ENCODE data around the gene PPM1L.
"Not testable (repeated sequence)": the region's sequence is repeated elsewhere in the genome, so short reads cannot be mapped to it uniquely, and the experiment has no call there.

PPM1L gene

DNA sequence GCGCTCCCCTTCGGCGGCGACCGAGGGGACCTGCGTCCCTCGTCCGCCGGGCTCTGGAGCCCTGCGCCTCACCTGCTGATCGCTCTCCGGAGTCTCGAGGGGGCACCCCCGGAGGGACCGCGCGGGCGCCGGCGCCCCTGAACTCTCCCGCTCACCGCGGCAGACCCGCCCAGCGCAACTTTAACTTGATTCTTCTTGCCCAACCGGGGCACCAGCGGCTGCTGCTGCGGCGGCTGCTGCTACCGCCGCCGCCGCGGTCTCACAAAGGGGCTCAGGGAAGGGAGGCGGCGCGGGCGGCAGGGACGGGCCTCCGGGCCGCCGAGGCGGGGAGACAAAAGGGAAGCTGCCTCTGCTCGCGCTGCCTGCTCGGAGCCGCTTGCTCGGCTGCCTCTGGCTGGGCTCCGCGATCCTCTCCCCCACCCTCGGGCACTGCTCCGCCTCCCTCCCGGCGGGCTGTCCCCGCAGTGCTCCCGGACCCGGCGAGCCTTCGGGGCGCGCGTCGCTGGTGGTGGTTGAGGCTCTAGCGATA, at the start of gene PPM1L:
Gene PPM1L, plus strand, starts transcription at position 456 of the 529 bp plus-strand sequence.
- peak; percentile 74 for DNase-seq

DNA sequence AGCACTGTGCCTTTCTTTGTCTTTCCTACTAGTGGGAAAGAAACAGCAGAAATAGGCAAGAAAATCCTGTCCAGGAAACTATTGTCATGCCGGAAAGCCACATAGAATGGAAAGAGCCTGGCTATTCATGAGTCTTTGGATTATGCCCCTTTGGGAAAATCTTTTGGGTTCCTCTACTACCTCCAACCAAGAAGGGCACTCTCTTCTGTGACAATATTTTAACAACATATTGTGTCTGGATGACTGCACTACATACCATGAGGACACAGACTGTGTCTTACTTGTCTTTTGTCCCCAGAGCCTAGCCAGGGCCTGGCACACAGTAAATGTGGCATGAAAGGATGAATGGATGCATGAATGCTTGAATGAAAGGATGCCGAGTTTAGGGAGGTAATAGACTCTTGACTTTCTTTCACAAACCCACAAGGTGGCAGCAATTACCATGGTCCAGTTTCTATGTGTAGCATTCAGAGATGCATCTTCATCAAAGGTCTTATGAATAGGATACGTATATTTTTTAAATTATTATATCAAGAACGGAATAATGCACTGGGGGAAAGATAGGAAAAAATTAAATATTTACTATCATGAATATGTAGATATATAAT, 48.7 kb upstream of the PPM1L start:
- peak; percentile 39 for DNase-seq

DNA sequence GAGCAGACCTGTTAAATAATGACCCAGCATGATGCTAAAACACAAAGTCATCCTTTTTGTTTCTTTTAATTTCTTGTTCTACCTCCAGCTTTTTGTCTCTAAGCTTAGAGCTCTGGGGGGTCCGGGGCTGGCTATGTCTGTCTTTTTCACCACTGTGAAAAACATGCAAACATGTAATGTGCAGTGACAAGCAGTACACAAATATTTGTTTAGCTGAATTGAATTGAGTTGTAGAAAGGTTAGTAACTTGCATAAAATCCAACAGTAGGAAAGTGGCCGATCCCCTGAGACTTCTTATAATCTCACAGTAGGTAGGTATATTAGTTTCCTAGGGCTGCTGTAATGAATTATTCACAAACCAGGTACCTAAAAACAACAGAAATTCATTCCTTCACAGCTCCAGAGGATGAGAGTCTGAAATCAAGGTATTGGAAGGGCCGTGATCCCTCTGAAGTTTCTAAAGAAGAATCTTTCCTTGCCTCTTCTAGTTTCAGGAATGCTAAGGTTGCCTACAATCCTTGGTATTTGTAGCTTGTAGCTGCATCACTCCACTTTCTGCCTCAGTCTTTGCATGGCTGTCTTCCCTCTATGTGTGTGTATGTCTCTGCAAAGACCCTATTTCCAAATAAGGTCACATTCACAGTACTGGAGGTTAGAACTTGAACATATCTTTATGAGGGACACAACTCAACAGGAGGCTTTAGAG, 46.4 kb upstream of the PPM1L start:
- no peak for DNase-seq

DNA sequence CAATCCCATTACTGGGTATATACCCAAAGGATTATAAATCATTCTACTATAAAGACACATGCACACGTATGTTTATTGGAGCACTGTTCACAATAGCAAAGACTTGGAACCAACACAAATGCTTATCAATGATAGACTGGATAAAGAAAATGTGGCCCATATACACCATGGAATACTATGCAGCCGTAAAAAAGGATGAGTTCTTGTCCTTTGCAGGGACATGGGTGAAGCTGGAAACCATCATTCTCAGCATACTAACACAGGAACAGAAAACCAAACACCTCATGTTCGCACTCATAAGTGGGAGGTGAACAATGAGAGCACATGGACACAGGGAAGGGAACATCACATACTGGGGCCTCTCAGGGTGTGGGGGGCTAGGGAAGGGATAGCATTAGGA, 42.9 kb upstream of the PPM1L start:
- DNase-seq: not testable (repeated sequence)

DNA sequence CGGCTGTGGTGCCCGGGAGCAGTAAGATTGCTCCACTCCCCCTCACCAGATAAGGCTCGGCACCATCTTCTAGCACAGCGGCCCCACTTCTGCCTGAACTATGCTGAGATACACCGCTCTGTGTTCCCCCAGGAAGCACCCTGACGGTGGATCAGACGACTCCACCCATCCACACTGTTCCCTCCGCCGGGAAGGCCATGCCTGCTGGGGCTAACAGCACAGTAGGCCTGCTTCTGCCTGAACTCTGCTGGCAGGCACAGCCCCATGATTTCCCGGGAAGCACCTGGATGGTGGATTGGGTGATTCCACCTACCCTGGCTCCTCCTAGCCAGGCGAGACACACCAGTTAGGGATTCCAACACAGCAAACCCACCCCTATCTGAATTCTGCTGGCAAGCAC, 36.3 kb upstream of the PPM1L start:
- no peak for DNase-seq

DNA sequence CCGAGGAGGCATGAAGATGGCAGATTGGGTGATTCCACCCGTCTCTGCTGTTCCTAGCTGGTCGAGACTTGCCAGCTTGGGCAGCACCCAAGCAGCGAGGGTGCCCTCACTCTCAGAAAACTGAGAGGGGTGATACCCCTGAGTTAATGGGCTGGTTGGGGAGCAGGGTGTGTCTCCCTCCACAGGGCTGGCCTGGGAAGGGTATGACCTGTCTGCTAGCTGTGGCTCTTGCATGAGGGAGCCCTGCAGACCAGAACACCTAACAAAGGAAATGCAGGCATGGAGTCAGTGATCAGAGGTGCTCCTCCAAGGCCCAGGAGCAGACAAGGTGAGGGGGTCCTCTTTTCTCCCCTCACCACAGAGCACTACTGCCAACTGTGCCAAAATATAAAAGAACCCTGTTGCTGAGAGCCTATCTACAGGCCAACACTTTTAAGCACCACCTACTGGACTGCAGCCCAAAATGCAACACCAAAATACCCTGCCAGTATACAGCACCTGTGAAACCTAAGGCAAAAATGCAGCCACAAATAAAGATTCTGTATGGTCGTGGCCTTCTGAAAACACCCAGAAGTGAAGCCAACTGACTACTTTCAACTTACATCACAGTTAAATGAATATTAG, 35.8 kb upstream of the PPM1L start:
- no peak for DNase-seq

DNA sequence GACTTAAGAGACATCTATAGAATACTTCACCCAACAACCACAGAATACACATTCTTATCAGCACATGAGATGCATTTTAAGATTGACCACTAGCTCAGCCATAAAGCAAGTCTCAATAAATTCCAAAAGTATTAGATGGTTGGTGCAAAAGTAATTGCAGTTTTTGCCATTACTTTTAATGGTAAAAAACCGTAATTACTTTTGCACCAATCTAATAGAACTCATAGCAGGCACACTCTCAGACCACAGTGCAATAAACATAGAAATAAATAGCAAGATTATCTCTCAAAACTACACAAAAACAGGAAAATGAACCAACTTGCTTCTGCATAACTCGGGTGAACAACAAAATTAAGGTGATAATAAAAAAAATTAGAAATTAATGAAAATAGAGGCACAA, 33.7 kb upstream of the PPM1L start:
- DNase-seq: no peak

DNA sequence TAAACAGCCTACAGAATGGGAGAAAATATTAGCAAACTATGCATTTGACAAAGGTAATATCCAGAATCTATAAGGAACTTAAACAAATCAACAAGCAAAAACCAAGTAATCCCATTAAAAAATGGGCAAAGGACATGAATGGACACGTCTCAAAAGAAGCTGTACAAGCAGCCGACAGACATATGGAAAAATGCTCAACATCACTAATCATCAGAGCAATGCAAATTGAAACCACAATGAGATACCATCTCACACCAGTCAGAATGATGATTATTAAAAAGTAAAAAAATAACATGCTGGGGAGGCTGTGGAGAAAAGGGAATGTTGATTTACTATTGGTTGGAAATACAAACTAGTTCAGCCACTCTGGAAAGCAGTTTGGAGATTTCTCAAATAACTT, 30.7 kb upstream of the PPM1L start:
- DNase-seq: no peak

DNA sequence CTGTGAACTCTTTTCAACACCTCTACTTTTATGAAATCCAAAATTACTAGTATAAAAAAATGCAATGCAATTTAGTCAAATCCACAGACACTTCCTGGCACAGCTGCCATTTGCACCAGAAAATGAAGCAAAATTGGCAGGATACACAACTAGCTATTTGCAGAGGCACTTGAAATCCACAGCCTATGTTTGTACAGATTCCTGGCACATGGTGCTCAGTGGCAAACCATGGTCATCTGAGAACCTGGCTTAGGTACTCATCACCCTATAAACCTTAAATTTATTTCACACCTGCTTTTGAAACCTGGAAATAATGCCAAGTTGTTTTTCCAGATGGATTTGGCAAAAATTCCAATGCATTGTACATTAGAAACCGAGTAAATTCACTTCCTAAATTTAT, 20.2 kb upstream of the PPM1L start:
- DNase-seq: peak; percentile 39

DNA sequence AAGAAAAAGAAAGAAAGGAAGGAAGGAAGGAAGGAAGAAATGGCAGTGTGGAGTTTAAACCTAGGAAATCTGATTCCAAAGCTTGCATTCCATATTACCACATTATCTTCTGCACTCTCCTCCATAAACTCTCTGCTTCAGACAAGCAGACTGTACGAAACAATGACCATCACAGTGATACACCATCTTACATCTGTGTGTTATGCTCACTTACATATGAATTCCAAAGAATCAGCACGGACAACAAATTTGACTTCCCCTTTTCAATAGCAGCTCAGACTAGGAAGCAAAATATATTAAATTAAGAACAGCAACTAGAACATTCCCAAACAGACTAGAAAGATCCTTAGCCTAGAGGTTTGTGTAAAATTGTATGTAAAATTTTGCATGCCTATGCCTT, 18.0 kb upstream of the PPM1L start:
- DNase-seq: no peak

DNA sequence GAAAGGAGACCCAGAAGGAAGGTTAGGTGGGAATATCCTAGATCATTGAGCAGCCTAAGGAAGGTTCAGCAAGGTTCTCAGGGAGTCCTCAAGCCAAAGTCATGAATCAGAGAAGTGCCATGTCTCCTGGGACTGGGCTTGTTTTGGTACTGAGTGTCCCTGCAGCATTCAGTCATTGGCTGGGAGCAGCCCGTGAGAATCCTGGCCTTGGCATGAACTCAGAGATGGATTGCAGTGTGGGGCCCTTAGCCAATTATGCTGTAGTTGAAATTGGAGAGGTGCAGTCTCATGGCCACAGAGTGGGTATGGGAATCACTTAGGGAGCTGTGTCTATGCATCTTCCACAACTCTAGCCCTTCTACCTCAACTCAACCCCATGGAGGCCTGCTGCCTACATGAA, 17.0 kb upstream of the PPM1L start:
- peak; percentile 39 for DNase-seq

DNA sequence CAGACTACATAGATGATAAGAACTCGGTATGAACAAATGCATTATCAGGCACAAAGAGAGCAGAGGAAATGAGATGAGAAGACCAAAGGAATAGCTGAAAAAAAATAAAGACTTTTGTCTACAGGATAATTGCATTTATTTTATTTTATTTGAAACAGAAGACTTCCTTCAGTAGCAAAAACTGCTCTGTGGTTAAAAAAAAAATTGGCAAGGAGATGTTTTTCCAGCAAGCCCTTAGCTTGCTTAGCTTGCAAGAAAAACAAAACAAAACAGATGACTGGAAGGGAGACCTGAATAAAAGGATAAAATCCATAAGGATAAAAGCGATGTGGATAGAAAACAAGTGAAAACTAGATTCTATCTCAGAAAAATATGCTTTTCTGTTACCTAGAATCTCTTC, 9.1 kb upstream of the PPM1L start:
- no peak for DNase-seq

DNA sequence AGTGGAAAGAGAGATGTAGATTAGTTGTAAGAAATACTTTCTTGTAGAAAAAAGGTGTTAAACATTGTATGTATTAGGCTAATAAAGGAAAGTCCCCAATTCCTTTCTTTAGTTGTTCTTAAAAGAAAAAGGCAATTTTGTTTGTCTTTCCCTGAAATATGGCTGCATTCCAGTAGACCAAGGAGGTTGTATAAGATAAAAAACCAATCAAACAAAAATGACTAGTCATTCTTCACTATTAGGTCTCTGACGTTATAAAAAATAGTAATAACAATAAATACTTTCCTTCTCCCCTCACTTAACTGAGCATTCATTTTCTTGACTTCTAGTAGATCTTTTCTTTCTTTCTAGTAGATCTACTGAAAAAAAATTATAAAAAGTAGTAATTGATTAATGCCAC, 8.6 kb upstream of the PPM1L start:
- no peak for DNase-seq

DNA sequence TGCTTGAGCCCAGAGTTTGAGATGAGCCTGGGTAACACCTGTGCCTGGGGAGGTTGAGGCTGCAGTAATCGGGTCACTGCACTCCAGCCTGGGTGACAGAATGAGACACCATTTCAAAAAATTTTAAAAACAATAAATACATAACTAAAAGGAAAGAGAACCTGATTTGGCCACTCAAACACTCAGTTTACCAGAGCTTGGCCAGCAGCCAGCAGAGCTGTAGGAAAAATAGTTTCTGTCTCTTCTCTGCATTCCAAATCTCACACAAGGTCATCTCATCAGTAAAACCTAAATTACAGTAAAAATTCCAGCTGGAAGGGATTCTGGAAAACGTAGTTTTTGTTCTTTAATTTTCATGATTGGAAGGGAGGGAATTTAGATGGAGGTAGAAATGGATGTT, 7.8 kb upstream of the PPM1L start:
- no peak for DNase-seq

DNA sequence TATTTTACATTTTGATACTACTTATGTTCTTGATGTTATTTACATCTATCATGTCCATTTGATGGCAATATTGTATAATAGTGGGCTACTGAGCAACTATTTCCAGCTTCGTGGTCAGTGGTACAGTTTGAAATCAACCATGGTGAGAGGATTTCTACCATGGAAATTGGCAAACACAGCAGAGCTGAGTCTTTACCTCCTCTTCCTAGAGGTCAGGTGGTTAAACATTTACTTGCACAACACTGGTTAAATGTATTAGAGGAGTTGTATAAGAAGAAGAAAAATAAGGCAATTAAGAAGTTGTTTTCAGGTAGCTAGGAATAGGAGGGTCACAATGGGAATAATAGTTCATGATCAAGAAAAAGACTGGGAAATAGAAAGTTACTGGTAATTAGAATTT, 7.2 kb upstream of the PPM1L start:
- no peak for DNase-seq

DNA sequence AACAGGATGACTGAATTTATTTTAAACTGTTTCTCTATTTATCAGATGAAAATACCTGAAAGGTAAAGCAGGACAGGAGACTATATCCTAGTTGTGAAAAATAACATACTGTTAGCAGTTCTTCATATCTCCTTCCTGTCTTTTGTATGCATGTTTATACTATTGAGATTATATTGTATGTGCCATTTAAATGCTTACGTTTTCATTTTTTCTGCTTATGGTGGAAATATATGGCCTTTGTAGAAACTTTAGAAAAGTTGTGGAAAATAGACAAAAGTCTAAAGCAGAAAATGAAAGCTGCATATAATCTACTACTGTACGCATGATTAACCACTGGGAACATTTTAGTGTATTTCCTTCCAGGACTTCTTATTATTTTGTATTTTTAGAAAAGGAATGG, 2.1 kb upstream of the PPM1L start:
- DNase-seq: no peak

DNA sequence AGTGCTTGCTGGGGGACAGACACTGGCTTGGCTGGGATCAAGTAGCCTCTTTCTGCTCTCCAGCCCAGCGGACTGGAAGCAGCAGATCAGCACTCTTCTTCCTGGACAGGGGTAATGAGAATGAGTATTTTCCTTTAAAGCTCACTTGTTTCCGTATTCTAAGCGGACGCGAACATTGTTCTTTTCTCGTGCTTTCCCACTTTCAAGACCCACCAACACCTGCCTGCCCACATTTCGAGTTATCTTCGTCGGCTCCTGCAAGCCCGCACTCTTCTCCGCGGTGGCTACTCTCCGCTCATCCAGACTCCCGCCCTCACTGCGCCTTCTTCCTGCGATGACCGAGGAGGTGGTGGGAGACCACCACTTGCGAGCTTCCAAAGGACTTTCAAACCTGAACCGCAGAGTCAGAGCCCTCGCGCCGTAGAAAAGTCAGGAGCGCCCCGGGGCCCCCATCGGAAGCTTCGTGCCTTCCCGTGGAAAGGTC, 1.6 kb upstream of the PPM1L start:
- peak; percentile 59 for DNase-seq

DNA sequence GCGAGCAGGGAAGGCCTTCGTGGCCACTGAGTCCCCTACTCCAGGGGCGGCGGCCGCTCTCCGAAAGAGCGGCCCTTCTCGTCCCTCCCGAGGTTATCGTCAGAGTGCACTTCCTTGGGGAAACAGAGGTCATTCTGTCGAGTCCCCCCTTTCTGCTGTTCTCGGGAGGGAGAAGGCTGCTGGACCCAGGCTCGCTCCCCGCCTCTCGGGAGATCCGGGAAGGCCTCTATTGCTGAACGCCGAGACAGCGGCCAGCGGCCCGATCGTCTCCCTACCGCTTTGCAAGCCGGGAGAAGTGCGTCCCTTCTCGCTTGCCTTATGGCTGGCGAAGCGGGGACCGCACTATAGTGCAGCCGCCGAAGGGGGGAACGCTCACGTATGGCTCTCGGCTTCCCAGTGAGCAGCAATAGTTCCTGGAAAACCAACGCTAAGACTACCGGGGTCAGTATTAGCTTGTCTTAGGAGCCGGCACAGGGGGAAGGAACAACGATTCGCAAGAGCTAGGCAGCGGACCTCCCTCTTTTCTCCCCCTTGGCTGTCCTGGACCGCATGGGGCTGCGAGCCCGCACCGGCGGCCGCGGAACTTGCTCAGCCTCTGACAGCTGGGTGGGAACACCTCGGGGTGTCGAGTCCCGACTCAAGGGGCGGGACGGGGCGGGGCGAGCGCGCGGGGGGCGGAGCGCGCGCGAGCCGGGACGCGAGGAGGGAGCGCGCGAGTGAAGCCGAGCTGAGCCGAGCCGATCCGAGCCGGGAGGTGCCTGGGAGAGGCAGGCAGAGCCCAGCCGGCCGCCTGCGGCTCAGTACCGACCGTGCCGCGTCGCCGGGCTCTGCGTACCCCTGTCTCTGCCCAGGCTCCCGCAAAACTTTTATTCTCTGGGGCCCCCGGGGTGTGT, 930 bp upstream of the PPM1L start:
- peak; percentile 97 for DNase-seq

DNA sequence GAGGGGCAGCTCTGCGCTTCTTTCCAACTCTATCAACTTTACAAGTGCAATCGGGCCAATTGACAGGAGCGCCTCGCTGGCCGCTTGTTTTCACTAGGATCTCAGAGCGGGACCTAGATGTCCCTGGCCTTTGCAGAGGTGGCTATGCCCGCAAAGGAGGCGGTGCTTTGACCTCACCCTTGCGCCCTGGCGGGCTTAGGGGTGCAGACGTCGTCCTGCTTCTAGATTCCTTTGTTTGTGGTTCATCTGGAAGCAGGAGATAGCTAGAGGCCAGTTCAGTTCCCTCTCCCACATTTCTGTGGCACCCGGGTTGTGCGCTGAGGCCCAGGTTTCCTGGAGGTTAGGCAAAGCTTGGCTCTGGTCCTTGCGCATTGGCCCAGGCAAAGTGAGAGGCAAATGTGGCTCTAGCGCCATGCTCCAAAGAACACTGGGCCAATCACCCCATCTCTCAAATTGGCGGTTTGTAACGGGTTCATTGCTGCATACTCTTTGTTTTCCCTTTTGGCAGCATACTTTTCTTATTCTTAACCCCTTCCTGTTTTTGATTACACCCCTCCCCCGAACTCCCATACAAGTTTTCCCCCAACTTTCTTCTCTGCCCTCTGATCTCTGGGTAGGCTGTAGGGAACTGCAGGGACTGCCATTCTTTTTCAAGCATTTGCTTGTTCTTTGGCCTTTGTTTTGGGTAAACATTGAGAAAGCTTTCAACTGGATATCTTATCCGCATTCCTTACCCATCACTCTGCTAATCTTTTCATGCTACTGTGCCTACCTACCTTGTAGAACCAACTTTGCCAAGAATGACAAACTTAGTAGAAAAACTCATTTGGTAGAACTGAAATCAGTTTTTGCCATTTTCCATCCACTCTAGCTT, 1.4 kb downstream of the PPM1L start:
- DNase-seq: no peak

DNA sequence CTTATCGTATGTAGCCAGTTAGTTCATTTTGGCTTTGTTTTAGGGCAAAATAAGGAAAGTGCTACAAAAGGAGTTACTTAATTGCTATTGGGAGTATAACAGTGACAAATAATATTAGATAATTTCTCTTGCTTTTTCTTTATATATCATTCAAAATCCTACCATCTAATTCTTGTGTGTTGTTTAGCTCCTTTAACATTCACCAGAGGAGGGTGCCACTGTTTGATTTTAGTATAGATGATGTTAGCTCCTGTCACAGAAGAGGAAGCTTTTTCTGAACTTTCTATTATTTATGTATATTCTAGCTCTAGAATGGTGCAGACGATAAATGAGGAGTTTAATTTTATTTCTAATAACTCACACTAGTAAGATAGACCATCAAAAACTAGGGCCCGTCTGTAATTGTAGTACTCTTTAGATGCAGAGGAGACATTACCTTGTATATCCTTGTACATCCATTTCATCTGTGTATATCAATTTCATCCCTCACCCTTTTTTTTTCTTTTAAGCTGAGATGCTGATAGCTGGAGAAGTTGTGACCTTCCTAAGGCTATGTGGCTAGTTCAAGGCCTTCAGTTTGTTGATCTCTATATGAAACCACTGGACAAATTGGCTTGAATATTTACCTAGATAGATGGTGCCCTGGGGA, 3.0 kb downstream of the PPM1L start:
- DNase-seq: no peak

DNA sequence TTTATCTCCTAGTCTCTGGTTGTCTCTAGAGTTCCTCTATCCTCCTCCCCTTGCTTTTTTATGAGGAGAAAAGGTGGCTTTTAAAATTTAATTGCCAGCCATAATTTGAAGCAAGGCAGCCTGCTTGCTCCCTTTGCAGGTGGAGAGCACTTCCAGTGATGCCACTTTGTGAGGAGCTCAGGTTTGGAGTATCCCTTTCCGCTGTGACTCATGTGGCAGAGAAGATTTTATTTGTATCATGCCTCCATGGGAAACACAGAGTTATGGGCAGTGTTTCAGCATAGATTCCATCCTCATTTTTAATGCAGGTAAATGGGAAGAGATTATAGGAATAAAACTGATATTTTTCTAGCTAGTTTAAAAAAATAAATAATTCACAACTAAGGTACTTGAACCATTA, 7.0 kb downstream of the PPM1L start:
- no peak for DNase-seq

DNA sequence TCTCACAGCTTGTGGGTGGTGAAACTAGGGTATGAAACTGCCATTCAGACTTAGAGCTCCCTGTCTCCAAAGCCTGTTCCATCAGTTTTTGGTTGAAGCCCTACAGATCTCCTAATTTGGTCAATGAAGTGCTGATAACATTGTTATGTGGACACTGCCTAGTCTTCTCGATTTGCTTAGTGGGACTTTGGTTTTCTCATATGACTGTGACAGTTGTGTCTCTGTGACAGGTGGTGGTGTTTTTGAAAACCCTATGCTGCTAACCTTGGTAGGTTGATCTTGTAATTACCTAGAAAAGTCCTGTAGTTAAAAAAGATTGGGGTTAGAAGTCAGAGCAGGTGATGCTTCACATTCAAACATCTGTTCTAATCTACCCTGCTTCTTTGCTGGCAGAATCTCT, 9.2 kb downstream of the PPM1L start:
- DNase-seq: no peak

Data from femur (tissue), 1 donor.